HUES48 (cell line): ENCODE data around the gene RGS19.
A peak's percentile ranks its signal among the peaks of the same experiment; 100 is the strongest.

Source experiments
- H3K27ac ChIP-seq: one replicate; pipeline ENCODE4 v1.7.0; 2013; ENCODE audit warnings: low read depth, low read length, inconsistent platforms
- H3K27me3 ChIP-seq: 2 replicates; pipeline ENCODE4 v1.6.1; 2013; ENCODE audit warnings: mild to moderate bottlenecking, low read length; ENCODE audit not compliant: control insufficient read depth, insufficient read depth
- H3K36me3 ChIP-seq: 2 replicates; pipeline ENCODE4 v1.6.1; 2013; ENCODE audit warnings: low read length; ENCODE audit not compliant: control insufficient read depth, insufficient read depth
- H3K4me1 ChIP-seq: 2 replicates; pipeline ENCODE4 v1.6.1; 2013; ENCODE audit warnings: mild to moderate bottlenecking, low read length; ENCODE audit not compliant: control insufficient read depth, insufficient read depth
- H3K4me3 ChIP-seq: 2 replicates; pipeline ENCODE4 v1.5.1; 2013; ENCODE audit warnings: mild to moderate bottlenecking, low read depth, low read length
- H3K9ac ChIP-seq: 2 replicates; pipeline ENCODE4 v1.6.1; 2013; ENCODE audit warnings: mild to moderate bottlenecking, low read depth, low read length, moderate library complexity
- H3K9me3 ChIP-seq: 2 replicates; pipeline ENCODE4 v1.6.1; 2013; ENCODE audit warnings: low read length; ENCODE audit not compliant: control insufficient read depth, insufficient read depth

RGS19 gene

DNA sequence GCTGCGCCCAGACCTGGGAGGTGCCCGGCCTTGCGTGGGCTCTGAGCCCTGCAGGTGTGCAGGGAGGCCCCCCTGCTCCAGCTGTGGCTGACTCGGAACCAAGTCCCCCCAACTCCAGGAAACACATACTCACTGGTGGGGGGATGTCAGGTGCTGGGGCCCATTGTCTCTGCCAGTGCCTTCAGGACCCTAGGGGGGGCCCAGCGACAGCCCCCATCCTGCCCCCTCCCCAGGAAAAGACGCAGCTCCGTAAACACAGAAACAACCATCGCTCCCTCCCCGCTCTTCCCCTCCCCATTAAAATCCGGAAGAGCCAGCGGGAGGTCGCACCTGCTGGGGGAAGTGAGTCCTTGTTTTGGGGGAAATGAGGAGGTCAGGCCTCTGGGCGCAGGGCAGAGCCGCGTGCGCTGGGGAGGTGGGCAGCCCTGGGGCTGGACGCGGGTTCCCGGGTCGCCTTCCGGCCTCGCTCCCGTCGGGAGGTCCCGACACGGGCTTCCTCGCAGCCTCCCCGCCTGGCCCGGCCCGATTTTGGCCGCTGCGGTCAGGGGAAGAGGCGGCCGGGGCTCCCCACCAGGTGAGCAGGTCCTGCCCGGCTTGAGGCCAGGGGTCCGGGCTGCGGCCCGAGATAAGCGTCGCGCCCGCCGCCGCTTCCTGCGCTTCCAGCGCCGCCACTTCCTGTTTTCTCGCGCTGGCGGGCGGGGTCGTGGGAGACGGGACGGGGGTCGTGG lies 37.1 kb downstream of the RGS19 start:
- H3K4me3 ChIP-seq: peak overlapping the region; percentile 55

DNA sequence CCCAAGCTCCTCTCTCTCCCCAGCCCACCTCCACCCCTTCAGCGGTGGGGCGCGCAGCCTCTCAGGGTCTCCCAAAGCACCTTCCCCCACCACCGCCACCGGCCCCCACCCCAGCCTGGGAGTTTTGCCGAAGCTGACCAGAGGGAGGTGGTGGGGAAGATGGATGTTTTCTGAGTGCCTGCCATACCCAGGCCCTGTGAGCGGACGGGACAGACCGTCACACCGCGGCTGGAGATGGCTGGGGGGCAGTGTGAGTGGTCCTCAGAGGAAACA lies 37.6 kb downstream of the RGS19 start:
- H3K4me1 ChIP-seq: peaks cover 20% of the 10 kb centered on the region; the same call in 1 of the 2 replicates
- H3K9me3 ChIP-seq: no peaks in the 10 kb centered on the region
- no peak overlapping the region for H3K27ac ChIP-seq
- H3K9ac ChIP-seq: no peak overlapping the region
- H3K36me3 ChIP-seq: no peaks in the 10 kb centered on the region
- H3K4me3 ChIP-seq: peak overlapping the region; percentile 55; the same call in 1 of the 2 replicates
- peaks cover 89% of the 10 kb centered on the region for H3K27me3 ChIP-seq

More for the DNA sequence above, 37.1 kb downstream of the RGS19 start:
- Histone ChIP-seq H3K27me3 (peaks cover 91% of the 10 kb centered on the region), H3K27ac (no peak overlapping the region), H3K4me1 (peaks cover 16% of the 10 kb centered on the region; the same call in 1 of the 2 replicates), H3K9ac (no peak overlapping the region), H3K36me3 (no peaks in the 10 kb centered on the region), H3K9me3 (no peaks in the 10 kb centered on the region)

DNA sequence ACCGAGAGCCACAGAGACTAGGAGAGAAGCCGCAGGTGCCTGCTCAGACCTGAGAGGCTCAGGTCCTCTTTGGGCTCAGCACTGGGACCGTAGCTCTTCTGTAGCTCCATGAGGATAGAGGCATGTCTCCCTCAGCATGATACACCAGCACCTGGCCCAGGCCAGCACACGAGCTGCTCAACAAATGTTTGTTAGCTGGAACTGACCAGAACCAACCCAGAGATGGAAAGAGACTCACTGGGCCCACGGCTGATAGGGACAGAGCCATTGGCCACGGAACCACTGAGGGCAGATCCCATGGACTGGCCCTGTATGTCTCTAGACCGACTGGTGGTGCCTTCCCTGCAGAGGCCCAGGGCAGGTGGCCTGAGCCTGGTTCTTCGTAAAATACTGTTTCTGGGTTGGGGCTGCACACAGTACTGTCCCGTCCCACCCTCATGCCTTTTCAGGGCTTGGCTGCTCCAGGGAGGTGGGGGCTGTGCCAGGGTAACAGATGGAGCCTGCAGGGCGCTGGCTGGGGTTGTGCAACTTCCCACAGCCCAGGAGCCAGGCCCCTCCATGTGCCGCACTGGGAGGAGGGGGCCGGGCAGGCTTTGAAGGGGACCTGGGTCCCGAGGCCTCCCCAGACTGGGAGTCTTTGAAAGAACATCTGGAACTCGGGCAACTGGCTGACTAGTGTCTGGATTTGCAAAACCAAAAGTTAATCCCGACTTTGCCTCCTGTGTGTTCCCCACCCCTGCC lies 38.1 kb downstream of the RGS19 start:
- no peaks in the 10 kb centered on the region for H3K9me3 ChIP-seq

DNA sequence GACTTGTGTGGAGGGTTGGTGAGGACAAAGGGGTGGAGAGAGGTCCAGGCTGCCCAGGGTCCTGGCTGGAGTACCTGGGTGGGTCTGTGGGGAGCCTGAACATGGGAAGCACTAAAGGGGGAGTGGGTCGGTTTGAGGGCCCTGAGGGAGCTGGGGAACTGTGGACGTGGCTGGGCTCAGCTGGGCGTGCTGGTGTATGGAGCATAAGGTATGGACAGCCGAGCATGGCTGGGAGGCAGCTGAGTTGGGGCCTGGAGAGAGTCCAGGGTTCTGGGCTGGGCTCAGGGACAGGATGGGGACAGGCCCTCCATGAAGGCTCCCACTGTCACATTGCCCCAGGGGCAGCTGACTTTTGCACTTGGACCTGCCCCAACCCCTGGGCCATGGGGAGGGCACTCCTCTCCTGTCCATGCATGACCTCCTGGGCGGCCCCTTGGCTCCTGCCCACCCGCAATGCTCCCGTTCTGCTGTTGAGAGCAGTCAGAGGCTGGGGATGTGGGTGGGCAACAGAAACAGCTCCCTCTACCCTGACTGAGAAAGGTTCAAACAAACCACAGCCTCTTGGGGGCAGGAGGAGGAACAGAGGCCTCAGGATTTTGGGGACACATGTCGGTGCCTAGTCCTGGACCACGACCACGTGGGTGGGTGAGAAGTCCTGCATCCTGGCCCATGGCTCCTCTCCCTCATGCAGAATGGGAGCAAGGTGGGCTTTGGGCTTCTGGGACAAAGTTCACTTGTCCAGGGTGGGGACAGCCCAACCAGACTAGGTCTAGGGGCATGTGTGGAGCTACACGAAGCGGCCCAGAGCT lies 38.9 kb downstream of the RGS19 start:
- Histone ChIP-seq H3K27me3 (peaks cover 76% of the 10 kb centered on the region), H3K4me3 (no peak overlapping the region), H3K9me3 (no peaks in the 10 kb centered on the region), H3K27ac (no peak overlapping the region), H3K9ac (no peak overlapping the region), H3K36me3 (peaks cover 1% of the 10 kb centered on the region; the same call in 1 of the 2 replicates), H3K4me1 (peaks cover 23% of the 10 kb centered on the region; the same call in 1 of the 2 replicates)

More for the DNA sequence above, 38.1 kb downstream of the RGS19 start:
- Histone ChIP-seq H3K27ac (no peak overlapping the region), H3K4me3 (no peak overlapping the region), H3K9ac (no peak overlapping the region), H3K27me3 (peaks cover 84% of the 10 kb centered on the region), H3K4me1 (peaks cover 24% of the 10 kb centered on the region; the same call in 1 of the 2 replicates), H3K36me3 (no peaks in the 10 kb centered on the region)

DNA sequence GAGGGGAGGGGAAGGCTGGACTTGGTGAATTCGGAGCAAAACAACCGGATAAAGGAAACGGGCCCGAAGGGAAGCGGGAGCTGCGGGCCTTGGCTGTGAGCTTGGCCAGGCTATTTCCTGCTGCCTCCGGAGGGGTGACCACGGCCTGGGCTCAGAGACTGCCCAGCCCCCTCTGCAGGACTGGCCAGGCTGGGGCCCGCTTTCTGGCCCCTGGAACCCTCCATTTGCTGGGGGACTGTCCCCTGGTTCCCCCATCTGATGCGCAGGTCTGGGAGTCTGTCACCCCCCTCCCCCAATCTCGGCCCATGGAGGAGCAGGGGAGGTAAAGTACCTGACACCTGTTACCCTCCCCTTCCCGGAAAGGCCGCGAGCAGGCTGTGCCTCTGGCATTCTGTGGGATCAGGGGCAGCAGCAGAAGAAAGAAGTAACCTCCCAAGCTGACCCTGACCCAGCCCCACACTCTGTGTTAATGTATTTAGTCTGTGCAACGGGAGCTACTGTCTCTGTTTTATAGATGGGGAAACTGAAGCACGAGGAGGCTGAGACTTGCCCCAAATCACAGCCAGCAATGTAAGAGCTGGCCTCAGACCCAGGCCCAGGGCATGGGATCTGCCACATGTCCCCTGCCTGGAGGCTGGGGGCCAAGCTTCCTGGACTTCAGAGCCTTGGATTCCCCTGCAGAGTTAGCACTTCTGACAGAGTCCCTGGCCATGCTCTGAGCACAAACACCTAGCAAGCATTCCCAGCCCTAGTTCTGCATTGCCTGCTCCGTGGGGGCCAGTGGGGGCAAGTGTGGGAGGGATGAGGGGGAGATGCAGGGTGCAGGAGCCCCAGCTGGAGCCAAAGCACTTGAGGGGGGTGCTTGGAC lies 39.8 kb downstream of the RGS19 start:
- peaks cover 19% of the 10 kb centered on the region; the same call in 1 of the 2 replicates for H3K4me1 ChIP-seq
- H3K27ac ChIP-seq: no peak overlapping the region
- no peak overlapping the region for H3K9ac ChIP-seq
- H3K36me3 ChIP-seq: peaks cover 8% of the 10 kb centered on the region
- H3K27me3 ChIP-seq: peaks cover 67% of the 10 kb centered on the region
- peak overlapping the region; percentile 78; the same call in 1 of the 2 replicates for H3K4me3 ChIP-seq
- H3K9me3 ChIP-seq: no peaks in the 10 kb centered on the region

DNA sequence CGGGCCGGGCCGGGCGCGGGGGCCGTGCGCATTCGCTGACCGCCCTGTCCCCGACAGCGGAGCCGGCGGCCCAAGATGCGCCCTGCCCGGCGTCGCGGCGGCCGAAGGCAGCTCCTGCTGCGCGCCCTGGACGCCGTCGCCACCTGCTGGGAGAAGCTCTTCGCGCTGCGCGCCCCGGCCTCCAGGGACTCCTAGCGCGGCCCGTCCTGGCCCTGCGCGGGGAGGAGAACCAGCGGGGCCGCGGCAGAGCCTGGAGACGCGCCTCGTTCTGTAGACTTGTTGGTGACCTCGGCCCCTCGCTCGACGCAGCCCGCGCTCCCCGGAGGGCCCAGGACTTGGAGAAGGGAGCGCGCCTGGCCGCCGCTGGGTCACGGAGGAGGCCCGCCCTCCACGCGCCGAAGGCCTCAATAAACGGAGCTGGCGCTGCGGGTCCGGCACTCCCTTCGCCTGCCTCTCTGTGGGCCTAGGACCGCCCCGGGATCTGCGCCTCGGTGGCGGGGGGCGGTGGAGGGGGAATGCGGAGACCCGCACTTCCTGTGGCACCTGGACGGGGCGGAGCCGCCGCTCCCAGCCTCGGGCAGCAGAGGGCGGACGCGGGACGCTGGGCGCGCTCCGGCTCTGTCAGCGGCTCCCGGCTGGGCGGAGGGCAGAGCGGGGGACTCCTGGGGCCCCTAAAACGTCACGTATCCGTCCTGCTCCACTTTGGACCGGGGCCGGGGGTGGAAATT lies 40.6 kb downstream of the RGS19 start:
- Histone ChIP-seq H3K9ac (no peak overlapping the region; the same call in 1 of the 2 replicates), H3K4me1 (peaks cover 19% of the 10 kb centered on the region; the same call in 1 of the 2 replicates), H3K4me3 (peak overlapping the region; percentile 78), H3K36me3 (peaks cover 10% of the 10 kb centered on the region), H3K27me3 (peaks cover 59% of the 10 kb centered on the region), H3K27ac (no peak overlapping the region), H3K9me3 (no peaks in the 10 kb centered on the region)

DNA sequence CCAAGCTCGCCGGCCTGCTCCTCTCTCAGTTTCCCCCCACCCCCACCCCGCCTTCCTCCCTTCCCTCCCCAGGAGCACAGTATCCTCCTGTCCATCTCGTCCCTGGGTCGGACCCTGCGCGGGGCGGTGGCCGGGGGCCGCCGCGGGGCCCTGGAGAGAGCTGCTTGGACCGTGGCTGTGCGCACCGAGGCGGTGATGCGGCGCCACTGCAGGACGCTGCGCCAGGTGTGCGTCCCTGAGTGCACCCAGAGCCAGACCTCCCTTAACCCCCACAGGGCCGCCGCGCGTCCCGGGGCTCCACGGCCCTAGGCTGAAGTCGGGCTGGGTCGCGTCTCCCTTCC lies 41.1 kb downstream of the RGS19 start:
- Histone ChIP-seq H3K4me3 (peak overlapping the region; percentile 78), H3K36me3 (peaks cover 13% of the 10 kb centered on the region), H3K27ac (no peak overlapping the region), H3K9ac (no peak overlapping the region; the same call in 1 of the 2 replicates), H3K4me1 (peaks cover 19% of the 10 kb centered on the region; the same call in 1 of the 2 replicates), H3K9me3 (no peaks in the 10 kb centered on the region), H3K27me3 (peaks cover 54% of the 10 kb centered on the region)

DNA sequence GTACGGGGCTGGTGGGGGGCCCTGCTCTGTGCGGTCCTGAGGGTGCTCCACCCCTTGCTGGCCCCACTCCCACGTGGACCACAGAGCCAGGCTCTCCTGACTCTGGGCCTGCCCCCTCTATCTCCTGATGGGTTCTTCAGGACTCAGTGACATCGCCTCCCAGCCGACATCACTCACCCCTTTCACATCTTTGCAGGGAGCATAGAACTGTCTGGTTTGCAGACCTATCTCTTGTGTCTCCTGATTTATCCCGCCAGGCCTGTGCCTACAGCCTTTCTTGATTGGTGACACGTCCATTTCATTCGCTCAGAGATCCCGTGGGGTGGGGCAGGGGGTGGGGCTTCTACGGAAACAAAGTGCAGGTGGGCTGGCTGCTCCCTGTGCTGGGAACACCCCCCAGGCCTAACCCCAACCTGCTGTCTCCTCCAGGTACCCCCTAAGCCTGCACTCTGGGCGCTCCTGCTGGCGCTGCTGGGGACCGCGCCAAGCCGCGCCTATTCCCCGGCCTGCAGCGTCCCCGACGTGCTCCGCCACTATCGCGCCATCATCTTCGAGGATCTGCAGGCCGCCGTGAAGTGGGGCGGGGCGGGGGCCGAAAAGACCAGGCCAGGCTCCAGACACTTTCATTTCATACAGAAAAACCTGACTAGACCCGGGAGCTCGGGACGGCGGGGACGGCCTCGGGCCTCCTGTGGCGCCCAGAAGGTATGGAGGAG lies 41.7 kb downstream of the RGS19 start:
- Histone ChIP-seq H3K27me3 (peaks cover 54% of the 10 kb centered on the region), H3K36me3 (peaks cover 19% of the 10 kb centered on the region), H3K9ac (no peak overlapping the region), H3K27ac (no peak overlapping the region), H3K4me1 (peaks cover 19% of the 10 kb centered on the region; the same call in 1 of the 2 replicates), H3K9me3 (no peaks in the 10 kb centered on the region), H3K4me3 (peak overlapping the region; percentile 78)

DNA sequence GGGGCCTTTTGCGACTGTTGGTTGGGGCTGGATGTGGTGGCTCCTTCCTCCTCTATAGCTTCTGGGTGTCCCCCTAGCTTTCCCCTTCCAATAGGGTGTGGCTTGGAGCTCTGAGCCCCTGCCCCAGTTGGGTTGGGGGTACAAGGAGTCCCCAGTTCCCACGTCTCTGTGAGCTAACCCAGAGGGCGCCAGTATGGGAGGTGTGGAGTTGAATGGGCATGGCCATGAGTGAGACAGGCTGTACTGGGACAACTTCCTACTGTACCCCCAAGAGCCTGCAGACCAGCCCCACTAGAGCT lies 42.2 kb downstream of the RGS19 start:
- Histone ChIP-seq H3K27me3 (peaks cover 50% of the 10 kb centered on the region), H3K4me1 (peaks cover 17% of the 10 kb centered on the region; the same call in 1 of the 2 replicates), H3K9me3 (no peaks in the 10 kb centered on the region), H3K9ac (no peak overlapping the region), H3K36me3 (peaks cover 24% of the 10 kb centered on the region), H3K27ac (no peak overlapping the region), H3K4me3 (no peak overlapping the region)
